HUES6 (cell line): ENCODE measurements around the gene UBR3.
A peak's percentile ranks its signal among the peaks of the same experiment; 100 is the strongest.

Experiments
- H3K27ac ChIP-seq: 2 replicates; pipeline ENCODE4 v1.7.0; 2013; ENCODE audit warnings: low read depth, mild to moderate bottlenecking, low read length, inconsistent platforms
- H3K27me3 ChIP-seq: 2 replicates; pipeline ENCODE4 v1.6.1; 2013; ENCODE audit warnings: low read length; ENCODE audit not compliant: control insufficient read depth, insufficient read depth
- H3K36me3 ChIP-seq: 2 replicates; pipeline ENCODE4 v1.6.1; 2013; ENCODE audit warnings: low read length; ENCODE audit not compliant: control insufficient read depth, insufficient read depth
- H3K4me1 ChIP-seq: 2 replicates; pipeline ENCODE4 v1.6.1; 2013; ENCODE audit warnings: low read length; ENCODE audit not compliant: control insufficient read depth, insufficient read depth
- H3K4me3 ChIP-seq: 2 replicates; pipeline ENCODE4 v1.5.1; 2013; ENCODE audit warnings: low read depth, low read length
- H3K9ac ChIP-seq: one replicate; pipeline ENCODE4 v1.6.1; 2013; ENCODE audit warnings: mild to moderate bottlenecking, low read length
- H3K9me3 ChIP-seq: 2 replicates; pipeline ENCODE4 v1.6.1; 2013; ENCODE audit warnings: low read depth, low read length; ENCODE audit not compliant: control insufficient read depth, insufficient read depth

Gene UBR3

GRCh38 chr2:170086117-170086688, 258.9 kb downstream of the UBR3 start:
- Histone ChIP-seq H3K9ac (peak overlapping the region; percentile 18), H3K9me3 (peaks cover under 1% of the 10 kb centered on the region; the same call in 1 of the 2 replicates), H3K27ac (peak overlapping the region; percentile 82), H3K36me3 (no peaks in the 10 kb centered on the region; the same call in 1 of the 2 replicates), H3K27me3 (no peaks in the 10 kb centered on the region), H3K4me3 (peak overlapping the region; percentile 22; the same call in 1 of the 2 replicates), H3K4me1 (peaks cover 43% of the 10 kb centered on the region)

- Histone ChIP-seq H3K4me3 (no peak overlapping the region), H3K36me3 (no peaks in the 10 kb centered on the region; the same call in 1 of the 2 replicates), H3K27me3 (no peaks in the 10 kb centered on the region), H3K9me3 (peaks cover 7% of the 10 kb centered on the region), H3K27ac (peak overlapping the region; percentile 15; the same call in 1 of the 2 replicates), H3K4me1 (peaks cover 43% of the 10 kb centered on the region), H3K9ac (peak overlapping the region; percentile 18)
These were observed 259.6 kb downstream of the UBR3 start for GRCh38 chr2:170086751-170087412.

- Histone ChIP-seq H3K4me3 (no peak overlapping the region), H3K27ac (no peak overlapping the region), H3K27me3 (no peaks in the 10 kb centered on the region), H3K36me3 (peaks cover 2% of the 10 kb centered on the region; the same call in 1 of the 2 replicates), H3K9ac (no peak overlapping the region), H3K9me3 (peaks cover 12% of the 10 kb centered on the region), H3K4me1 (peaks cover 43% of the 10 kb centered on the region)
These were observed 260.1 kb downstream of the UBR3 start for GRCh38 chr2:170087413-170087793.

- Histone ChIP-seq H3K4me1 (peaks cover 40% of the 10 kb centered on the region), H3K36me3 (peaks cover 6% of the 10 kb centered on the region; the same call in 1 of the 2 replicates), H3K9me3 (peaks cover 20% of the 10 kb centered on the region), H3K27me3 (no peaks in the 10 kb centered on the region), H3K9ac (no peak overlapping the region), H3K4me3 (no peak overlapping the region), H3K27ac (no peak overlapping the region)
These were observed 261.5 kb downstream of the UBR3 start for GRCh38 chr2:170088776-170089175.

- H3K4me1 ChIP-seq = peaks cover 26% of the 10 kb centered on the region
- no peak overlapping the region for H3K4me3 ChIP-seq
- H3K36me3 ChIP-seq = peaks cover 6% of the 10 kb centered on the region; the same call in 1 of the 2 replicates
- peaks cover 24% of the 10 kb centered on the region for H3K9me3 ChIP-seq
- no peak overlapping the region for H3K9ac ChIP-seq
- H3K27ac ChIP-seq = no peak overlapping the region
- H3K27me3 ChIP-seq = no peaks in the 10 kb centered on the region
These were observed 263.0 kb downstream of the UBR3 start for GRCh38 chr2:170090229-170090628.

GRCh38 chr2:170091436-170091835, 264.2 kb downstream of the UBR3 start:
- H3K27me3 ChIP-seq = no peaks in the 10 kb centered on the region
- H3K4me1 ChIP-seq = peaks cover 14% of the 10 kb centered on the region
- H3K36me3 ChIP-seq = peaks cover 6% of the 10 kb centered on the region; the same call in 1 of the 2 replicates
- no peak overlapping the region for H3K4me3 ChIP-seq
- peaks cover 31% of the 10 kb centered on the region for H3K9me3 ChIP-seq
- H3K9ac ChIP-seq = no peak overlapping the region
- no peak overlapping the region for H3K27ac ChIP-seq

- Histone ChIP-seq H3K27me3 (no peaks in the 10 kb centered on the region), H3K9me3 (peaks cover 41% of the 10 kb centered on the region), H3K36me3 (peaks cover 6% of the 10 kb centered on the region; the same call in 1 of the 2 replicates), H3K27ac (no peak overlapping the region), H3K4me1 (peaks cover 7% of the 10 kb centered on the region; the same call in 1 of the 2 replicates), H3K9ac (no peak overlapping the region), H3K4me3 (no peak overlapping the region)
These were observed 265.3 kb downstream of the UBR3 start for GRCh38 chr2:170092436-170093060.

- H3K27me3 ChIP-seq = no peaks in the 10 kb centered on the region
- H3K4me3 ChIP-seq = no peak overlapping the region
- H3K27ac ChIP-seq = no peak overlapping the region
- no peak overlapping the region for H3K9ac ChIP-seq
- H3K36me3 ChIP-seq = peaks cover 6% of the 10 kb centered on the region; the same call in 1 of the 2 replicates
- peaks cover 43% of the 10 kb centered on the region for H3K9me3 ChIP-seq
- no peaks in the 10 kb centered on the region for H3K4me1 ChIP-seq
These were observed 268.1 kb downstream of the UBR3 start for GRCh38 chr2:170095380-170095779.

- Histone ChIP-seq H3K4me1 (no peaks in the 10 kb centered on the region), H3K9ac (no peak overlapping the region), H3K36me3 (no peaks in the 10 kb centered on the region), H3K9me3 (peaks cover 23% of the 10 kb centered on the region), H3K27ac (no peak overlapping the region), H3K4me3 (no peak overlapping the region), H3K27me3 (no peaks in the 10 kb centered on the region)
These were observed 271.5 kb downstream of the UBR3 start for GRCh38 chr2:170098626-170099312.

GRCh38 chr2:170101789-170102188, 274.5 kb downstream of the UBR3 start:
- Histone ChIP-seq H3K27ac (no peak overlapping the region), H3K36me3 (no peaks in the 10 kb centered on the region), H3K9me3 (peaks cover 8% of the 10 kb centered on the region), H3K27me3 (no peaks in the 10 kb centered on the region), H3K4me1 (peaks cover 8% of the 10 kb centered on the region), H3K9ac (no peak overlapping the region), H3K4me3 (no peak overlapping the region)
